22Rv1 (cell line): ENCODE data around the gene HLA-F.

Experiments used
- ZFX ChIP-seq: fragments of 450-650 bp; IDR thresholded peaks from 2 replicates; pipeline ENCODE4 v1.6.1; 2017; ENCODE audit warnings: antibody characterized with exemption, borderline replicate concordance
- TF ChIP-seq, protein P1 (sequence below): fragments of 450-650 bp; IDR thresholded peaks from 2 replicates; pipeline ENCODE4 v1.5.1; 2017; ENCODE audit warnings: mild to moderate bottlenecking

DNA sequence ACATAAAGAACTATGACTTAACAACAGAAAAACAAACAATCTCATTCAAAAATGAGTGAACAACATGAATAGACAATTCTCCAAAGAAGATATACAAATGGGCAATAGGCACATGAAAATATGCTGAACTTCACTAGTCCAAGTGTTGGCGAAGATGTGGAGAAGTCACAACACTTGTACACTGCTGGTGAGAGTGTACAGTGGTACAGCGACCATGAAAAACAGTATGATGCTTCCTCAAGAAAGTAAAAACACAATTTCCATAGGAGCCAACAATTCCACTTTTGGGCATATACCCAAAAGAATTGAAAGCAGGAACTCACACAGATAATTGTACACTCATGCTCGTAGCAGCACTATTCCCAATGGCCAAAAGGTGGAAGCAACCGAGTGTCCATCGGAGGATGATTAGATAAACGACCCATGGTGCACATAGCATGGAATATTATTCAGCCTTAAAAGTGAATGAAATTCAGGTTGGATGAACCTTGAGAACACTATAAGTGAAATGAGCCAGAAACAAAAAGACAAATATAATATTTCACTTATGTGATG, 6.6 kb downstream of the HLA-F start:
- TF ChIP-seq, protein P1, sequence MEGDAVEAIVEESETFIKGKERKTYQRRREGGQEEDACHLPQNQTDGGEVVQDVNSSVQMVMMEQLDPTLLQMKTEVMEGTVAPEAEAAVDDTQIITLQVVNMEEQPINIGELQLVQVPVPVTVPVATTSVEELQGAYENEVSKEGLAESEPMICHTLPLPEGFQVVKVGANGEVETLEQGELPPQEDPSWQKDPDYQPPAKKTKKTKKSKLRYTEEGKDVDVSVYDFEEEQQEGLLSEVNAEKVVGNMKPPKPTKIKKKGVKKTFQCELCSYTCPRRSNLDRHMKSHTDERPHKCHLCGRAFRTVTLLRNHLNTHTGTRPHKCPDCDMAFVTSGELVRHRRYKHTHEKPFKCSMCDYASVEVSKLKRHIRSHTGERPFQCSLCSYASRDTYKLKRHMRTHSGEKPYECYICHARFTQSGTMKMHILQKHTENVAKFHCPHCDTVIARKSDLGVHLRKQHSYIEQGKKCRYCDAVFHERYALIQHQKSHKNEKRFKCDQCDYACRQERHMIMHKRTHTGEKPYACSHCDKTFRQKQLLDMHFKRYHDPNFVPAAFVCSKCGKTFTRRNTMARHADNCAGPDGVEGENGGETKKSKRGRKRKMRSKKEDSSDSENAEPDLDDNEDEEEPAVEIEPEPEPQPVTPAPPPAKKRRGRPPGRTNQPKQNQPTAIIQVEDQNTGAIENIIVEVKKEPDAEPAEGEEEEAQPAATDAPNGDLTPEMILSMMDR = no peak
- no peak for TF ChIP-seq ZFX
